ENCODE results near the gene IFT52.

IFT52 gene, protein sequence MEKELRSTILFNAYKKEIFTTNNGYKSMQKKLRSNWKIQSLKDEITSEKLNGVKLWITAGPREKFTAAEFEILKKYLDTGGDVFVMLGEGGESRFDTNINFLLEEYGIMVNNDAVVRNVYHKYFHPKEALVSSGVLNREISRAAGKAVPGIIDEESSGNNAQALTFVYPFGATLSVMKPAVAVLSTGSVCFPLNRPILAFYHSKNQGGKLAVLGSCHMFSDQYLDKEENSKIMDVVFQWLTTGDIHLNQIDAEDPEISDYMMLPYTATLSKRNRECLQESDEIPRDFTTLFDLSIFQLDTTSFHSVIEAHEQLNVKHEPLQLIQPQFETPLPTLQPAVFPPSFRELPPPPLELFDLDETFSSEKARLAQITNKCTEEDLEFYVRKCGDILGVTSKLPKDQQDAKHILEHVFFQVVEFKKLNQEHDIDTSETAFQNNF

DNA sequence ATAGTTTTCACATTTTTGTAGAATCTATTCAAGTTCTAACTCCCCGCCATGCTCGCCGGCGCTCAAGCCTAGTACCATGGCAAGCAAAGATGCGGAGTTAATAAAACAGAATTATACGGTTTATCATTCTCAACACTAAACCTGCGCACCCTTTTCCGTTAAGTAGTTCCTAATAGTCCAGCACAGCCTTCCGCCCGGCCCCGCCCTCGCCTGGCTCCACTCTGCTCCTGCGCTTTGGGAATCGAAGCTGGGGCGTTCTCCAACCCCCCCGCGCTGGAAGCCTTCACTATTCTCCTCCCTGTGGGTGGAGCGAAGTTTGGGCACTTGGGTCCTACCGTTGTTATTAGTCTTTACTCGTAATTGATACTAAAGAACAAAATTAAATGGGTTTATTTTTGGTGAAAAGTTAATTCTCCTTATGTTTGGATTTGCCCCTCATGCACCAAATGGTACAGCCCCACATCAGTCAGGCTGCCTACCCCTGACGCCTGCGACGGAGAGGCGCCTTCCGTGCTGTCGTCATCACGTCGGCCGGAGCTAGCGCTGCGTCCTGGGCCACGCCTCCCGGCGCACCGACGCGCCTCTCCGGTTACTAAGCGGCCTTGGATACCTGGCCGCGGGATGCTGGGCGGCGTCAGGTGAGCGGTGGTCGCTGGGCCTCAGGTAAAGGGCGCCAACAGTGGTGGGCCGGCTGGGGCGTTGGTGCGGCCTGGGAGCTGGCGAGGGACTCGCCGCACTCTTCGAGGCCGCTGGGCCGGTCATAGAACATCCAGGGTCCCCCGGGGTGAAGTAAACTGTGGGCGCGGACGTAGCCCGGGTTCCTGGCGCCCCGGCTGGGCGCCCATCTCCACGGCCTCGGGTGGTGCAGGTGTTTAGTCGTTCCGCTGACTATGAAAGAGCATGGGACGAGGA, at the start of gene IFT52:
Gene IFT52, plus strand, starts transcription at position 546 of the 912 bp plus-strand sequence. CDS start 3,762 bp downstream, outside the sequence.
- peak; percentile 64 to 97 (median 88) for DNase-seq

DNA sequence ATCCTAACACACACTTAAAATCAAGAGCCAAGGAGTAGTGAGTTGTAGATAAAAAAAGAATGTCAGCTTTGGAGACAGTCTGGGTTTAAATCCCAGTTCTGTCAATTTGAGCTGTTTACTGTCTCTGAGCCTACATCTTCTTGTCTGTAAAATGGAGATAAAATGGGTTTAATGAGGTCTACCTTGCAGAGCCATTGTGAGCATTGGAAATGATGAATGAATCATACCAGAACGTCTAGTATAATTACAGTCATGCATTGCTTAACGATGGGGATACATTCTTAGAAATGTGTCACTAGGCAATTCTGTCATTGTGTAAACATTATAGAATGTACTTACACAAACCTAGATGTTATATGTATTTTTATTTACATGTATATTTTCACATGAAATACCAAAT, 49.5 kb upstream of the IFT52 start:
- no peak for DNase-seq

DNA sequence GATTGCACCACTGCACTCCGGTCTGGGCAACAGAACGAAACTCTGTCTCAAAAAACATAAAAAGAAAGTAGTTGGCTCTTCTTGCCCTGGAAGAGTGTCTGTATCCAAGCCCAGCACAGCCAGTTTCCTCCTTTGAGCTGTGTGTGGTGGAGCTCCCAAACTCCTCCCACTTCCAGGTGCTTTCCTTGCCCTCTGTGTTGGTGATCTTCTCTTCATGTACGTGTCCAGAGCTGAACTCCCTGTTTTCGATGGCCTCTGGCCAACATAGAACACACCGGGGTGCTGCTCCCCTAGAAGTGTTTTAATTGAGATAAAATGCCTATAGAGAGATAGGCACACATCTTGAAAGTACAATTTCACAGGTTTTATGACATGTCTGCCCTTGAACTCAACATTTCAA, 48.6 kb upstream of the IFT52 start:
- no peak for DNase-seq

DNA sequence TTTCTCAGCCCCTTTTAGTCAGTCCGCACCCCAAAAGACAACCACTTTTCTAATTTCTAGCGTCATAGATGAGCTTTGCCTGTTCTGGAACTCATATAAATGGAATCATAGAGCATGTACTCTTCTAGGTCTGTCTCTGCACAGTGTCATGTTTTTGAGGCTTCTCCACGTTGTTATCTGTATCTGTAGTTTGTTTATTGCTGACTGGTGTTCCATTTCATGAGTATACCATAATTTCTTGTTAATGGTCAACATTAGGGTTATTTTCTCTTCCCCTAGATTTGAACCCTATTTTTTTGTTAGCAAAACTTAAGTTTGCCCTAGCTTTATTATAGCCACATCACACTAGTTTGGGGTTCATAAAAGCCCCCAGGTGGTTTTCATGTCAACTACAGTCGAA, 48.1 kb upstream of the IFT52 start:
- no peak for DNase-seq

DNA sequence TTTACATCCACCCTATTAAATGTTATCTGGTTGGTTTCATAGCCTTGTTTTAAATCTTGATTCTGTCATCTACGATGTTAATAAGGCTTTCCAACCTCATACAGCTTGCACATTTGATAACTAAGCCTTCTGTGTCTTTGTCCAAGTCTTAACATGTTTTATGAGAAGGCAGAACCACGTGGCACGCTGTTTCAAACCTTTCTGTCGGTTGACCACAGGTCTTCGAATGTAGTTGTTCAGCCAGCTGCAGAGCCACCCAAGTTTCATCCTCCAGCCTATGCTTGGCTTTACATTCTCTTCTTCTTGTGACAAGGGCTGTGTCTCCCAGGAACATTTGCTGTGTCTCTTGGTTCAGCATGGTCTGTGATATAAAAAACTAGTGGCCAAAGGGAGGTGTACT, 47.6 kb upstream of the IFT52 start:
- no peak for DNase-seq

DNA sequence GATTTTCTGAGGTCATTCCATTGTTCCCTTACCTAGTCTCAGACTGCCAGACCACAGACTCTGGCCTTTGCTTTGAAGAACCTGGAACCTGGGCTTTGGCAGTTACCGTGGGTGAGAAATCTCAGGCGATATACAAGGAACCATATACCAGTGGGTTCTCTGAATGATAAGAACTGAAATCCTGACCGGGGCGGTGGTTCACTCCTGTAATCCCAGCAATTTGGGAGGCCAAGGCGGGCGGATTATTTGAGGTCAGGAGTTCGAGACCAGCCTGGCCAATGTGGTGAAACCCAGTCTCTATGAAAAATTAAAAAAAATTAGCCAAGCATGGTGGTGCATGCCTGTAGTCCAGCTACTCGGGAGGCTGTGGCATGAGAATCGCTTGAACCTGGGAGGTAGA, 46.2 kb upstream of the IFT52 start:
- DNase-seq: no peak

DNA sequence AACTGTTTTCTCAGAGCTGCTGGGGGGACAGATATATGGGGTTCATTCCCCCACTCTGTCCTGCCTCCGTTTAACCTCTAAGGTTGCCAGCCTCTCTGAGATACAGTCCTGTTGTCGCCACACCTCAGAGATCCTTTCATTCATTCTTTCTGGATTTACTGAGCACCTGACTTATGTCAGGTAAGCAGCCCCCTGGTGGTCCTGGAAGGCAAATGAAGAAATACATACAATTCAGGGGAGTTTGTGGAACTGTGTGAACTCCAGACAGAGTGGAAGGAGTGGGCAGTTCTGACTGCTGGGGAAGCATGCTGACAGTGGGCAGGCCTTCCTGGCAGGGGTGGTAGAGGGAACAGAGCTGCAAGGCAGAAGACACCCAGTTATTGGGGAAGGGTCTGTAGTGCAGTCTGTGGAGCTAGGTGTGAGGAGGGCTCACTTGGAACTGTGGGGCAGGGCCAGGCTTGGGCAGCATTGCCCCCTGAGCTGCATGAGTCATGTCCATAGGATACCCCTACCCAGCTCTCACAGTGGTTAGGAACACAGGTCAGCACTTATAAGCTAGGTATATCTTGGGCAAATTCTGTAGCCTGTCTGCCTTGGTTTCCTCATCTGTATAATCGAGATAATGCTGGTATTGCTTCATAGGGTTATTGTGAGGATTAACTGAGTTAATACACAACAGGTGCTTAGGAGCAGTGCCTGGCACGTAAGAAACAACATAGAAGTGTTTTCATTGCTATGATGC, 44.7 kb upstream of the IFT52 start:
- no peak for DNase-seq

DNA sequence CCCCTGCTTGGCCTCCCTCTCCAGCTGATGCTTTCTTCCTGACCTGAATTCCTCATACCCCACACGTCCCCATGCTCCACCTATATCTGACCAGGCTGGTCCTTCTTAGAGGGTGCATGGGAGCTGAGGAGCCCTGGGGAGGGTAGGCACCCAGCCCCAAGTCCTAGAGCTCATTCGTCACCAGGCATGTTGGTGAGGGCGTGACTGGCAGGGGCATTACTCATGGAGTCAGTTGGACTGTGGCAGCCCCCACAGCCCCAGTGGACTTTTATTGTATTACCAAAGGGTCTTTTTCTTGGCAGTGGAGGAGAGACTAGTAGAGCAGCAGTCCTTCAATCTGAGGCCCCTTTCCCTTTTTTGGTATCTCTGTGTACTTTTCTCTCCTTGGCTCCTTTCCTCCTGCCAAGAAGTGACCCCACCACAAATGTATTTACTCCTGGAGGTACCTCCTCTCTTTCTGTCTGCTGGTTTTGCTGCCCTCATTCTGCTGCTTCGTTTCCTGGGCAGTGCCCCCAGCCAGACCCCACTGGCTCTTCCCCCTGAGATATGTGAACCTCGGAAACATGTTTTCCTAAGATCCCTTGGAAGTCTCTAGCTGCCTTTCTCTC, 42.4 kb upstream of the IFT52 start:
- no peak for DNase-seq

DNA sequence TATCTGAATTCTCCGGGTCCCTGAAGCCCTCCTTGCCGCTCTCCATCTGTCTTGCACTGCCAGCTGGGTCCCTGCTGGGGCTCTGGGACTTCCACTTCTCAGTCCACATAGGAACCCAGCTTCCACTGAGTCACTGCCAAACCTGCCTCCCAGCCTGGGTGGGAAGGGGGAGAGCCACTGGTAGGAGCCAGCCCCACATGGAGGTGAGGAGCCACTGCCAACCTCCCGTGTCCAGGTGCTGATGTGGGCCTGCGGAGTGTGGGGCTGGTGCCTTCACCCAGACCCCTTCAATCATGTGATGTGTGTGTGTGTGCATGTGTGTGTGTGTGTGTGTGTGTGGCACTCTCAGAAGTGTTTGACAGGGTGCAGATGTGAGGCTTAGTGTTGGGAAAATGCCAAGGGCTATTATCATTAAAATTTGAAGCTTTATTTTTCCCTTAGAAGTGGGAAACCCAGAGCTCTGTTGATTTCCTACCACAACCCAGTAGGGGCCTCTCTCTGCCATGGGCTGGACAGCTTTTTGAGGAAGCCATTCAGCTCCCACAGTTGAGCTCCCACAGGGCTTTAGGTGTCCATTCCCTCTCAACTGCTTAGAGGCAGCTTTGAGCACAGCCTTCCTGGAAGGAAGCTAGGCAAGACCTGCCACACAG, 41.2 kb upstream of the IFT52 start:
- no peak for DNase-seq

DNA sequence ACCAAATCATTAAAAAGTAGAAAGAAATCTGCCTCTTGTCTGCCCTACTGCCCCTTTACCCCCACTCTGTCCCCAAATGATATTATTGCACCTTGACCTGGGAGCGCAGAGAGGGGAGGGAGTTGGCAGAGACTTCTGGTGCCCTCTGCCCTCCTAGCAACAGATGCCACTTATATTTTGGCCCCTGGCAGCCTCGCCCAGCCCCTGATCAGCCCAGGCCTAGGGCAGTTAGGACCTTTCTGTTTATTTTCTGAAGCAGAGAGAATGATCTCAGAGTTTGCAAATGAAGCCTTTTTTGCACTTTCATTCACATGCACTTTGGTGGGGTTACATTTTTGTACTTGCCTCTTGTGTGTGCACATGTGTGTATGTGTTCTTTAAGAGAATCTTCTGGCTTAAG, 40.3 kb upstream of the IFT52 start:
- no peak for DNase-seq

DNA sequence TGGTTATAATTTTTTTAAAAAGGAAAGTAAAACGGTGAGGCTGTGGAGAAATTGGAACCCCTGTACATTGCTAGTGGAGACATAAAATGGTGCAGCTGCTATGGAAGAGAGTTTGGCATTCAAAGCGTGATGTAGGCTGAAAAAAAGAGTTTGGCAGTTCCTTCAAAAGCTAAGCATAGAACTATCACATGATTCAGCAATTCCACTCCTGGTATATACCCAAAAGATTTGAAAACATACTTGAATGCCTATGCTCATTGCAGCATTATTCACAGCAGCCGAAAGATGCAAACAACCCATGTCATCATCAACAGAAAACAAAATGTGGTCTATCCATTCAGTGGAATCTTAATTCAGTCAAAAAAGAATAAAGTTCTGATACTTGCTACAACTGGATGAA, 36.4 kb upstream of the IFT52 start:
- no peak for DNase-seq

DNA sequence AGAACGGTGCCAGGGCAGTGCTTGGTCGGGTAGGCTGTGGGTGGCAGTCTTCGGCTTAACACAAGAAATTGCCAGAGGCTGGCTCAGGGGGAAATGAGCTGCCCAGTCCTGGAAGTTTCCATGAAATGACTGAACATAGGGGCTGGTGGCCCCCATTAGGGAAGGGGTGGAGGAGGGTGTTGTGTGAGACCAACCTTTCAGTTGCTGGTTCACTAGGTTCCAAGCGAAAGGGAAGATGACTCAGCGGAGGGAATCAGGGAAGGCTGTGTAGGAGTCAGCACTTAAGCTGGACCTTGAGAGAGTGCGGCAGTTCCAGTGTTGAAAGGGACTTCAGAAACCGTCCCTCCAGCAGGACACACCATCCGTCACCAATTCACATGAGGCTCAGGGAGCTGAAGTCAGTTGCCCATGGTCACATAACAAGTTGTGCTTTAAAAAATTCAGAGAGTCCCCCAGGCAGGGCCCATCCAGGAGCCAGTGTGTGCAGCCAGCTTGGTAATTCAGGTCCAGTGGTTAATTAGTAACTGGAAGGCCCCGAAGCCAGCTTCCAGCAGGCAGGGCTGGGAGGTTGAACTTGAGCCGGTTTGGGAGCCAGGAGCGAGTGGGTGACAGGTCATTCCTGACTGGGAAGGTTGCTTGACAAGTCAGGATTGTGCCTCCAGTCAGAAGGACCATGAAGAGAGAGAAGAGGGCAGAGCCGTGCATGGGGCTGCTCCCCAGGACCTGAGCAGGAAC, 32.2 kb upstream of the IFT52 start, which contains the start of gene SGK2:
Gene SGK2, plus strand, starts transcription at position 616 of the 735 bp plus-strand sequence. CDS start 7,469 bp downstream, outside the sequence.
- DNase-seq: peak in 1 of 51 donors; percentile 5

DNA sequence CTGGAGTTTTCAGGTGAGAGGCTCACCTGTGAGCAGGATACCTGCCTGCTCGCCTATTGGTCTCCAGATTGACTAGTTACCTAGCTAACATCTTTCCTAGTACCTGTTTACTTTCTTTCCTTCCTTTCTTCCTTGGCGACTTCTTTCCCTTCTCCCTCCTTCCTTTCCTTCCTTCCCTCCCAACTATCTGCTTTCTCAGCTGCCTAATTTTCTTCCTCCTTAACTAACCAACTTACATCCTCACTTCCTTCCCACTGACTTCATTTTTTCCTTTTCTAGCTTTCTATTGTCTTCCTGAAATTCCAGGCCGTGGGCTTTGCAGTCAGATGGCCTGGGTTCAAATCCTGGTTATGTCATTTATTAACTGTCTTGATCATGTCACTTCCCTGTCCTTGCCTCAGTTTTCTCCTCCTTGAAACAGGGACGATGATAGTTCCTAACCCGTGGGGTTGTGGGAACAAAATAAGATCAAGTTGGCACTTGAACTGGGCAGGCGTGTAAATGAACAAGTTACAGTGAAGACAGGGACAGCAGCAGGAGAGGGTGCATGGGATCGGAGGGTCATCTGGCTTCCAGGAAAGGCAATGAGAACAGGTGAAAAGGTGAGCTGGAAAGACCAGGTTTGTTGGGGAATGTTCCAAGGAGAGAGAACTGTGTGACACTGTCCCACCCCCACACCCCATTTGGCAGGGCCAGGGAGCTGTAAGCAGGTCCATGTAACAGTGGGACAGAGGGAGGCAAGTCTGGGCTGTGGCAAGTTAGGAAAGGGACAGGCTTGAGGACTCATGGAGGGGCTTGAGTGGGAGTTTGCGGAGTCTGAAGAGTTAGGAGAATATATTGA, 31.4 kb upstream of the IFT52 start:
- no peak for DNase-seq

DNA sequence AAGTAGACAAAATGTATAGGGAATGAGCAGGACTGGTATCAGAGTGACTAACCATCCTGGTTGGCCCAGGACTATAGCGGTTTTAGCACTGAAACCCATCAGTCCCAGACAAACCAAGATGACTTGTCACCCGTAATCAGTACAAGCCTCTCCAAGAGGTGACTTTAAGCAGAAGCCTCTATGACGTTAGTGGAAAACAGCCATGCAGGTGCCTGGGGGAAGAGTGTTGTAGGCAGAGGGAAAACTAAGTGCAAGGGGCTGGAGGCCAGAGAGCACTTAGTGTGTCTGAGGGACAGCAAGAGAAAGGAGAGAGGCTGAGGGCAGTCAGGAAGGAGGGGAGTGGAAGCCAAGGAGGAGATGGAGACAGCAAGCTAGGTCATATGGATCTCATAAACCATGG, 29.8 kb upstream of the IFT52 start:
- no peak for DNase-seq

DNA sequence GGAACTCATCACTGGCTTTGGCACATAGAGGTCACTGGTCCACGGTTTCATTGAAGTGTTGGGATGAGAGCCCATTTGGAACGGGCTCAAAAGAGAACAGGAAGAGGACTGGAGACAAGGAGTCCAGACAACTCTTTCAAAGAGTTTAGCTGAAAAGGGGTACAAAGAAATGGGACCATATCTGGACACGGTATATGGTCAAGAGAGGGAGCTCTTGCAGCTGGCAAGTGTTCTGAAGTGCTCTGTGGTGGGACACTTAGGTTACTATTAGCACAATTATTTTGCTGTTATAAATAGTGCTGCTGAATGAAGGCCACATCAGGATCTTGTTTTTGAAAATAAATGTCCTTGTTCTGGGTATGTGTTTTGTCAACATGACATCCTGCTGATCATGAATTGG, 27.3 kb upstream of the IFT52 start:
- DNase-seq: peak in 1 of 51 donors; percentile 1

DNA sequence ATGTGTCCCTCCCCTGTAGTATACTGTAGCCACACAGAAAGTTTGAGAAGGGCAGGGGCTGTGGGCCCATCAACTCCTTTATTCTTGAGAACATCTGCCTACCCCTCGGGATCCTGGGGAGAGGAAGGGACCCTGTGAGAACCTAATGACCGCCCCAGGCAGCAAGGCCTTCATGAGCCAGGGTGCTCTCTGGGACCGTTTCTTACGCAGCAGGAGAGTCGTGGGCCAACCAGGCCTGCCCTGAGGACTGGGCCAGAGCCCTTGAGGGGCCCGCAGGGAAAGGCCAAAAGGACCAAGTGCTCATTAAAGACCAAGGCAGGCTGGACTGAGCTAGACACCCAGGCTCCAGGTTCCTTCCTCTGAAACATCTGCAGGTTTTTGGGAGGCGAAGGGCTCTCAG, 26.7 kb upstream of the IFT52 start:
- peak in 1 of 51 donors; percentile 3 for DNase-seq

DNA sequence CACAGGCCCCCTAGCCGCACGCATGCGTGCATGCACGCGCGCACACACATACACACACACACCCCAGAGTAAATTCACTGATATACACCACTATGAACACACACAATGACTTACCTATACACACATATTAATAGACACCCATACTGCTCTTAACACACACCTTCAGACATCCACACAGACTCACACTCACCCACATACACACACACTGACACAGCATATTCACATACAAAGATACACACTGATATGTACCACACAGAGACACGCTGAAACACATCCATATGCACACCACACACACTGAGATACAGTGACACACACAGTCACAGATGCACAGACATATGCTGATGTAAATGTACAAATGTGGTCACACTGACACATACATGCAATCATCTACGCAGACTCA, 26.3 kb upstream of the IFT52 start:
- peak in 1 of 51 donors; percentile 41 for DNase-seq

DNA sequence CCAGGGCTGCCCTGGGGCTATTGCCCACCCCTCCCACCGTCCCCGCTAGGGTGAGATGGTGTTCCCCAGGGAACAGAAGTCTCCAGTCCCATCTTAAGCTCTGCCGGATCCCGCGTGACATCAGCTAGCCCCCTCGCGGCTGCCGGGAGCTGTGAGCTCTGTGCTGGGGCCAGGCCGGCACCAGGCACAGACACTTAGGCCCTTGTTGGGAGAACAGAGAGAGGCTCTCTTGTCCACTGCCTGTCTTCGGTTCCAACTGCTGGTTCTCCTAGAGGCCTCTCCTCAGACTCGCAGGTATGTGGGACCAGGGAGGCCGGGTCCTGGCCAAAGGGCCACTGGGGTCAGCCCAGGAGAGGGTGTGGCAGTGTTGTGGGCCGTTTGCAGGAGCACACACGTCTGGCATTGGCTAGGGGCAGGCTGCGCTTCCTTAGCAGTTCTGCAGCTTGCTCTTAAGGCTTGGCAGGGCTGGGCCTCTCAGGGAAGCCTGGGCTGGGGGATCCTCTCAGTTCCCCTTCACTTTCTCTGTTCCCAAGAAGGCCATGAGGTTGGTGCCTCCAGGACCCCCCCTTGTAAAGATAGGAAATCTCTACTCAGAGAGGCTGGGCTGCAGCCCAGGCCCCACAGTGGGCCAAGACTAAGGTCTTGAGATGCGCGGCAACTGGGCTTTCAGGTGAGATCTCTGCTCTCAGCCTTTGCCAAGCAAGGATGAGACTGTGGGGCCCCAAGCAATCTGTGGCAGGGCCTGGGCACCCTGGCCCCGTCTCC, 25.6 kb upstream of the IFT52 start:
- peak in 43 of 51 donors; percentile 14 to 86 (median 53) for DNase-seq
